Measurements from ENCODE around the gene RABGAP1L. TPM values are rescaled to one million over a fixed set of nuclear protein-coding genes. Genes with fewer than 3 reads are reported as not detected.
A peak's percentile ranks its signal among the peaks of the same experiment; 100 is the strongest.

RABGAP1L gene
- total and polyA plus RNA-seq, 10 of the 15 experiments (the other 5 are each of a cell fraction or from before 2014, with no cell fraction given): 5.8 to 194 (median 113) TPM

DNA sequence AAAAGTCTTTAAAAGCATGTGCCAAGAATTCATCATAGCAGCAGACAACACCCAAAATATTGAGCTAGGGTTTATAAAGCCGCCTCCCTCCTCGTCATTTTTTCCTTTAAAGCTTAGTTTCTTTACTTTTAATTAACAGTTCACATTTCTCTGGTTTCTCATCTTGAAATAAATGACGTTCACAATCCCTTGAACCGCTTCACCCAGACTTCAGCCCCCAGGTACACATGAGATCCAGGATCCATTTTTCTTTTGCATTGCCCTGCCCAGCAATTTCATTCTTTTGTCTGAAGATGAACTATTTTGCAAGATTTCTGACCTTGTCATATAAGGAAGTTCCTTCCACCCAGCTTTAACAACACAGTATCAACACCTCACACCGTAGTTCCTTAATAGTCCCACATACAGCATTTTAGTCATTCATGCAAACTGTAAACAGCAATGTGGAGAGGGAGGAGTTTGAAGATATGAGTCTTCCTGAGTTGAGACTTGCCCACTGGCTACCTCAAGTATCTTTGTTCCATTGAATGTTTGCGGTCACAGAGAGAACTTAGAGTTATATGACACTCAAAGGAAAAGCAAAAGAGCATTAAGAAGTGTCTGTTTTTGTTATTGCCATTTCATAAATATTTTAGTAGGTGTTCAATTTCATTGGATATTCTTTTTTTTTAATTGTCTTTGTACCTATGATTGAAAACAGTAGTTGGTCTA, 805.1 kb downstream of the RABGAP1L start (continued):
- TF ChIP-seq EP300 (IDR thresholded peaks at IDR 0.05; ENCODE audit: borderline replicate concordance in 1 of 2, control insufficient read depth in 1 of 2, low read depth in 2 of 2, low read length in 2 of 2) (0 out of 4 replicates have a peak, but pooled peaks of 1 of the 2 experiments have one; percentile 18), HDAC6 (IDR thresholded peaks at IDR 0.05; ENCODE audit: unreplicated experiment) (no peak), RUNX3 (IDR thresholded peaks at IDR 0.05; ENCODE audit: low read length) (peak; percentile 81), MEF2A (IDR thresholded peaks at IDR 0.05; ENCODE audit: insufficient read depth, low read depth, low read length) (no peak)
- TF ChIP-seq, protein P1, sequence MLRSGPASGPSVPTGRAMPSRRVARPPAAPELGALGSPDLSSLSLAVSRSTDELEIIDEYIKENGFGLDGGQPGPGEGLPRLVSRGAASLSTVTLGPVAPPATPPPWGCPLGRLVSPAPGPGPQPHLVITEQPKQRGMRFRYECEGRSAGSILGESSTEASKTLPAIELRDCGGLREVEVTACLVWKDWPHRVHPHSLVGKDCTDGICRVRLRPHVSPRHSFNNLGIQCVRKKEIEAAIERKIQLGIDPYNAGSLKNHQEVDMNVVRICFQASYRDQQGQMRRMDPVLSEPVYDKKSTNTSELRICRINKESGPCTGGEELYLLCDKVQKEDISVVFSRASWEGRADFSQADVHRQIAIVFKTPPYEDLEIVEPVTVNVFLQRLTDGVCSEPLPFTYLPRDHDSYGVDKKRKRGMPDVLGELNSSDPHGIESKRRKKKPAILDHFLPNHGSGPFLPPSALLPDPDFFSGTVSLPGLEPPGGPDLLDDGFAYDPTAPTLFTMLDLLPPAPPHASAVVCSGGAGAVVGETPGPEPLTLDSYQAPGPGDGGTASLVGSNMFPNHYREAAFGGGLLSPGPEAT (IDR thresholded peaks at IDR 0.05; ENCODE audit: low read depth): peak; percentile 52; the same call in 1 of the 2 replicates
- TF ChIP-seq, protein P2, sequence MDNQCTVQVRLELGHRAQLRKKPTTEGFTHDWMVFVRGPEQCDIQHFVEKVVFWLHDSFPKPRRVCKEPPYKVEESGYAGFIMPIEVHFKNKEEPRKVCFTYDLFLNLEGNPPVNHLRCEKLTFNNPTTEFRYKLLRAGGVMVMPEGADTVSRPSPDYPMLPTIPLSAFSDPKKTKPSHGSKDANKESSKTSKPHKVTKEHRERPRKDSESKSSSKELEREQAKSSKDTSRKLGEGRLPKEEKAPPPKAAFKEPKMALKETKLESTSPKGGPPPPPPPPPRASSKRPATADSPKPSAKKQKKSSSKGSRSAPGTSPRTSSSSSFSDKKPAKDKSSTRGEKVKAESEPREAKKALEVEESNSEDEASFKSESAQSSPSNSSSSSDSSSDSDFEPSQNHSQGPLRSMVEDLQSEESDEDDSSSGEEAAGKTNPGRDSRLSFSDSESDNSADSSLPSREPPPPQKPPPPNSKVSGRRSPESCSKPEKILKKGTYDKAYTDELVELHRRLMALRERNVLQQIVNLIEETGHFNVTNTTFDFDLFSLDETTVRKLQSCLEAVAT (IDR thresholded peaks at IDR 0.05): peak; percentile 71; the same call in 1 of the 2 replicates

DNA sequence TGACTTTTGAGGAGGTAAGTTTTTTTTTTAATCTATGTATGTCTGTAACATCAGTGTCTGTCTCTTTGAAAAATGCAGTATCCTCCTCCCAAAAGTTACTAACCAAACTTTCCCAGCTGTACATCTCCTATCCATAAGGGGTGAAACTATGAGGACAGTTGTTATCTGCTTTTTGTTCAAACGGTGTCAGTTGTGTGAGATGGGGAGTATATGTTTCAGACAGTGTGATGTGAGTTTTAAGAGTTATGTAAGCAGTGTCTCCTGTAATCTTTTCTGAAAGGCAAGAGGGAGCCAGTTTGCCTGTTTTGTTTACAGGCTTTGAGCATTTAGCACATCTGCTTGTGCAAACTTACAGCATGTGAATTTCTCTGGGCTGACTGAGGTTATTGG, 805.6 kb downstream of the RABGAP1L start:
- H3K4me1 ChIP-seq (ENCODE audit: control insufficient read depth, insufficient read depth, low read length): peaks cover 28% of the 10 kb centered on the region
- FAIRE-seq (no peak), DNase-seq (ENCODE audit: low read depth, low spot score) (no peak), ATAC-seq (peak; percentile 4)
- no peaks in the 10 kb centered on the region for H3K9me3 ChIP-seq (replicated peaks; ENCODE audit: control insufficient read depth, insufficient read depth, low read length)
- no peaks in the 10 kb centered on the region for H3K27me3 ChIP-seq (replicated peaks in 1 of 2; ENCODE audit: control insufficient read depth in 2 of 2, insufficient read depth in 2 of 2, low read length in 1 of 2)
- no peaks in the 10 kb centered on the region for H4K20me1 ChIP-seq (ENCODE audit: control insufficient read depth, insufficient read depth)
- intact Hi-C loops (cut with micrococcal nuclease; ENCODE audit: unreplicated experiment) (loop anchor here (5.0 kb wide), 1 partner anchor 178 kb away; no protein-coding TSS in a partner anchor), in situ Hi-C loops (cut with MboI) (no loop called here)
- ChIA-PET SMC1A (ENCODE audit: uncharacterized antibody, unreplicated experiment) (interaction anchor here (0.9 to 7.4 kb wide), 19 partner anchors 12 to 165 kb away, joined by 3 to 81 read pairs (median 5); partner anchors contain the start of gene CACYBP), RAD21 (ENCODE audit: unreplicated experiment) (interaction anchor here (0.8 to 4.1 kb wide), 14 partner anchors 8 to 224 kb away, joined by 3 to 59 read pairs (median 6); partner anchors contain the start of genes CACYBP and MRPS14), CTCF (interaction anchor here (0.8 to 1.5 kb wide), 6 partner anchors 11 to 89 kb away, joined by 3 to 6 read pairs (median 4); no protein-coding TSS in a partner anchor), POLR2A (interaction anchor here (0.9 to 7.2 kb wide), 9 partner anchors 9 to 1243 kb away, joined by 3 to 74 read pairs (median 5); partner anchors contain the start of gene CACYBP)
- H3K9ac ChIP-seq (ENCODE audit: control insufficient read depth, insufficient read depth, low read length): no peak overlapping the region
- H3K36me3 ChIP-seq (ENCODE audit: control insufficient read depth in 2 of 2, insufficient read depth in 2 of 2, low read length in 1 of 2): 0 out of 4 replicates have a peak, but pooled peaks cover 0 to 2% of the 10 kb centered on the region in 2 experiments
- TF ChIP-seq, protein P3, sequence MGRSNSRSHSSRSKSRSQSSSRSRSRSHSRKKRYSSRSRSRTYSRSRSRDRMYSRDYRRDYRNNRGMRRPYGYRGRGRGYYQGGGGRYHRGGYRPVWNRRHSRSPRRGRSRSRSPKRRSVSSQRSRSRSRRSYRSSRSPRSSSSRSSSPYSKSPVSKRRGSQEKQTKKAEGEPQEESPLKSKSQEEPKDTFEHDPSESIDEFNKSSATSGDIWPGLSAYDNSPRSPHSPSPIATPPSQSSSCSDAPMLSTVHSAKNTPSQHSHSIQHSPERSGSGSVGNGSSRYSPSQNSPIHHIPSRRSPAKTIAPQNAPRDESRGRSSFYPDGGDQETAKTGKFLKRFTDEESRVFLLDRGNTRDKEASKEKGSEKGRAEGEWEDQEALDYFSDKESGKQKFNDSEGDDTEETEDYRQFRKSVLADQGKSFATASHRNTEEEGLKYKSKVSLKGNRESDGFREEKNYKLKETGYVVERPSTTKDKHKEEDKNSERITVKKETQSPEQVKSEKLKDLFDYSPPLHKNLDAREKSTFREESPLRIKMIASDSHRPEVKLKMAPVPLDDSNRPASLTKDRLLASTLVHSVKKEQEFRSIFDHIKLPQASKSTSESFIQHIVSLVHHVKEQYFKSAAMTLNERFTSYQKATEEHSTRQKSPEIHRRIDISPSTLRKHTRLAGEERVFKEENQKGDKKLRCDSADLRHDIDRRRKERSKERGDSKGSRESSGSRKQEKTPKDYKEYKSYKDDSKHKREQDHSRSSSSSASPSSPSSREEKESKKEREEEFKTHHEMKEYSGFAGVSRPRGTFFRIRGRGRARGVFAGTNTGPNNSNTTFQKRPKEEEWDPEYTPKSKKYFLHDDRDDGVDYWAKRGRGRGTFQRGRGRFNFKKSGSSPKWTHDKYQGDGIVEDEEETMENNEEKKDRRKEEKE (IDR thresholded peaks at IDR 0.05): no peak
- no peak for TF ChIP-seq ESRRA (IDR thresholded peaks at IDR 0.05; ENCODE audit: low read length)
- no peak for TF ChIP-seq PML (IDR thresholded peaks at IDR 0.05; ENCODE audit: low read length)
- TF ChIP-seq MYC (IDR thresholded peaks at IDR 0.05; ENCODE audit: insufficient read depth, insufficient read length, insufficient replicate concordance, low read length, severe bottlenecking): no peak
- TF ChIP-seq, protein P4, sequence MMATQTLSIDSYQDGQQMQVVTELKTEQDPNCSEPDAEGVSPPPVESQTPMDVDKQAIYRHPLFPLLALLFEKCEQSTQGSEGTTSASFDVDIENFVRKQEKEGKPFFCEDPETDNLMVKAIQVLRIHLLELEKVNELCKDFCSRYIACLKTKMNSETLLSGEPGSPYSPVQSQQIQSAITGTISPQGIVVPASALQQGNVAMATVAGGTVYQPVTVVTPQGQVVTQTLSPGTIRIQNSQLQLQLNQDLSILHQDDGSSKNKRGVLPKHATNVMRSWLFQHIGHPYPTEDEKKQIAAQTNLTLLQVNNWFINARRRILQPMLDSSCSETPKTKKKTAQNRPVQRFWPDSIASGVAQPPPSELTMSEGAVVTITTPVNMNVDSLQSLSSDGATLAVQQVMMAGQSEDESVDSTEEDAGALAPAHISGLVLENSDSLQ (IDR thresholded peaks at IDR 0.05): no peak
- 0% methylated on average over 1 of the region's 1 CpG for whole genome bisulfite sequencing (ENCODE audit: insufficient coverage, insufficient replicate concordance, low lambda C conversion rate, missing lambda C conversion rate)
- no peaks in the 10 kb centered on the region for H3K79me2 ChIP-seq (ENCODE audit: control insufficient read depth, insufficient read depth, low read length)
- H2AFZ ChIP-seq (ENCODE audit: control insufficient read depth, low read depth, low read length): no peak overlapping the region
- H3K4me2 ChIP-seq (ENCODE audit: control insufficient read depth, insufficient read depth): no peak overlapping the region
- H3K4me3 ChIP-seq: no peak overlapping the region
- no peak overlapping the region for H3K27ac ChIP-seq (ENCODE audit: control insufficient read depth, insufficient read depth)
- BruUV-seq (replicated peaks): TSS peak; percentile 43

Measured in GM12878 (cell line).